ENCODE measurements around the gene ASXL3.

- TF ChIP-seq CTCF (IDR thresholded peaks at IDR 0.05) (no peak), EP300 (IDR thresholded peaks at IDR 0.05) (no peak), POLR2AphosphoS5 (IDR thresholded peaks at IDR 0.05) (no peak)
Measured at GRCh38 chr18:33630476-33630875, 52.5 kb downstream of the ASXL3 start.

Measured in gastroesophageal sphincter (tissue), 3 donors.